Stomach smooth muscle (tissue), 2 donors: Measurements from ENCODE around the gene NT5E.

ENCODE experiments used
- H3K27ac ChIP-seq: one replicate; pipeline ENCODE4 v1.7.0; 2013; ENCODE audit warnings: mild to moderate bottlenecking, low read length, inconsistent platforms
- H3K27me3 ChIP-seq, 2 donors: one replicate each; pipeline ENCODE4 v1.7.0; 2013; ENCODE audit warnings: low read length in 2 of 2; ENCODE audit not compliant: insufficient read depth in 2 of 2, control insufficient read depth in 1 of 2
- H3K36me3 ChIP-seq, 2 donors: one replicate each; pipeline ENCODE4 v1.7.0; 2013; ENCODE audit warnings: low read length in 2 of 2; ENCODE audit not compliant: control insufficient read depth in 2 of 2, insufficient read depth in 2 of 2
- H3K4me1 ChIP-seq: one replicate; pipeline ENCODE4 v1.7.0; 2013; ENCODE audit warnings: low read length; ENCODE audit not compliant: control insufficient read depth, insufficient read depth
- H3K4me3 ChIP-seq, 2 donors: one replicate each; pipeline ENCODE4 v1.7.0; 2013; ENCODE audit warnings: low read length in 2 of 2
- H3K9ac ChIP-seq, 2 donors: one replicate each; pipeline ENCODE4 v1.7.0; 2013; ENCODE audit warnings: low read length in 2 of 2, mild to moderate bottlenecking in 1 of 2
- H3K9me3 ChIP-seq, 2 donors: one replicate each; pipeline ENCODE4 v1.7.0; 2013; ENCODE audit warnings: low read length in 2 of 2; ENCODE audit not compliant: control insufficient read depth in 2 of 2
- donor health status: healthy.
- donor health status: Pancreatic carcinoma.

The NT5E gene

GRCh38 chr6:85449388-85449817 lies 480 bp upstream of the NT5E start:
- H3K27me3 ChIP-seq: no peaks in the 10 kb centered on the region
- H3K36me3 ChIP-seq: no peaks in the 10 kb centered on the region
- no peaks in the 10 kb centered on the region for H3K9me3 ChIP-seq
- peak overlapping the region; percentile 76 to 83 for H3K9ac ChIP-seq
- peak overlapping the region; percentile 82 for H3K27ac ChIP-seq
- peaks cover 15% of the 10 kb centered on the region for H3K4me1 ChIP-seq
- peak overlapping the region; percentile 88 to 95 for H3K4me3 ChIP-seq

GRCh38 chr6:85451565-85452306 lies 1.9 kb downstream of the NT5E start:
- Histone ChIP-seq H3K27ac (no peak overlapping the region), H3K9ac (peak overlapping the region in 1 of 2 donors; percentile 76), H3K4me1 (peaks cover 15% of the 10 kb centered on the region), H3K27me3 (no peaks in the 10 kb centered on the region), H3K4me3 (peak overlapping the region; percentile 88 to 95), H3K36me3 (no peaks in the 10 kb centered on the region), H3K9me3 (no peaks in the 10 kb centered on the region)

GRCh38 chr6:85452441-85452881 lies 2.6 kb downstream of the NT5E start:
- Histone ChIP-seq H3K27me3 (no peaks in the 10 kb centered on the region), H3K27ac (peak overlapping the region; percentile 37), H3K9ac (no peak overlapping the region), H3K36me3 (no peaks in the 10 kb centered on the region), H3K9me3 (no peaks in the 10 kb centered on the region), H3K4me1 (peaks cover 21% of the 10 kb centered on the region), H3K4me3 (peak overlapping the region; percentile 88 to 95)

GRCh38 chr6:85453052-85453451 lies 3.2 kb downstream of the NT5E start:
- Histone ChIP-seq H3K4me3 (peak overlapping the region in 1 of 2 donors; percentile 52), H3K9me3 (no peaks in the 10 kb centered on the region), H3K27me3 (no peaks in the 10 kb centered on the region), H3K36me3 (no peaks in the 10 kb centered on the region), H3K9ac (no peak overlapping the region), H3K27ac (peak overlapping the region; percentile 37), H3K4me1 (peaks cover 21% of the 10 kb centered on the region)

GRCh38 chr6:85453490-85453889 lies 3.6 kb downstream of the NT5E start:
- Histone ChIP-seq H3K9me3 (no peaks in the 10 kb centered on the region), H3K27me3 (no peaks in the 10 kb centered on the region), H3K9ac (no peak overlapping the region), H3K36me3 (no peaks in the 10 kb centered on the region), H3K4me1 (peaks cover 24% of the 10 kb centered on the region), H3K4me3 (peak overlapping the region in 1 of 2 donors; percentile 52), H3K27ac (no peak overlapping the region)

- H3K9me3 ChIP-seq: no peaks in the 10 kb centered on the region
- H3K27ac ChIP-seq: peak overlapping the region; percentile 8
- H3K4me3 ChIP-seq: no peak overlapping the region
- H3K9ac ChIP-seq: no peak overlapping the region
- H3K36me3 ChIP-seq: no peaks in the 10 kb centered on the region
- H3K4me1 ChIP-seq: peaks cover 36% of the 10 kb centered on the region
- H3K27me3 ChIP-seq: no peaks in the 10 kb centered on the region
Observed at GRCh38 chr6:85455471-85456026, 5.7 kb downstream of the NT5E start.

- Histone ChIP-seq H3K9me3 (no peaks in the 10 kb centered on the region), H3K4me1 (peaks cover 47% of the 10 kb centered on the region), H3K4me3 (no peak overlapping the region), H3K27me3 (no peaks in the 10 kb centered on the region), H3K27ac (no peak overlapping the region), H3K36me3 (no peaks in the 10 kb centered on the region), H3K9ac (no peak overlapping the region)
Observed at GRCh38 chr6:85456782-85457181, 6.9 kb downstream of the NT5E start.

- no peak overlapping the region for H3K9ac ChIP-seq
- H3K4me3 ChIP-seq: no peak overlapping the region
- H3K4me1 ChIP-seq: peaks cover 47% of the 10 kb centered on the region
- H3K36me3 ChIP-seq: no peaks in the 10 kb centered on the region
- no peaks in the 10 kb centered on the region for H3K9me3 ChIP-seq
- peak overlapping the region; percentile 12 for H3K27ac ChIP-seq
- no peaks in the 10 kb centered on the region for H3K27me3 ChIP-seq
Observed at GRCh38 chr6:85458184-85458583, 8.3 kb downstream of the NT5E start.

- Histone ChIP-seq H3K9me3 (no peaks in the 10 kb centered on the region), H3K4me1 (peaks cover 42% of the 10 kb centered on the region), H3K9ac (no peak overlapping the region), H3K27me3 (no peaks in the 10 kb centered on the region), H3K36me3 (no peaks in the 10 kb centered on the region), H3K27ac (peak overlapping the region; percentile 12), H3K4me3 (no peak overlapping the region)
Observed at GRCh38 chr6:85458782-85459181, 8.9 kb downstream of the NT5E start.

GRCh38 chr6:85459224-85459901 lies 9.5 kb downstream of the NT5E start:
- Histone ChIP-seq H3K27me3 (no peaks in the 10 kb centered on the region), H3K9ac (no peak overlapping the region), H3K36me3 (no peaks in the 10 kb centered on the region), H3K27ac (peak overlapping the region; percentile 18), H3K4me3 (no peak overlapping the region), H3K4me1 (peaks cover 42% of the 10 kb centered on the region), H3K9me3 (no peaks in the 10 kb centered on the region)
